Endodermal cell (in vitro differentiated cells): ENCODE results near the gene CKS2. TPM values are rescaled to one million over a fixed set of nuclear protein-coding genes. Genes with fewer than 3 reads are reported as not detected.
"Not testable (repeated sequence)": the region's sequence is repeated elsewhere in the genome, so short reads cannot be mapped to it uniquely, and the experiment has no call there.

Experiments
- DNase-seq: peaks from one replicate; pipeline ENCODE4 v3.0.0-alpha.2; 2017
- H3K27ac ChIP-seq: 2 replicates; pipeline ENCODE4 v1.5.1; 2013; ENCODE audit warnings: mild to moderate bottlenecking, low read depth, low read length, moderate library complexity
- H3K27me3 ChIP-seq: 2 replicates; pipeline ENCODE4 v1.6.1; 2013; ENCODE audit warnings: mild to moderate bottlenecking, low read length, moderate library complexity; ENCODE audit not compliant: insufficient read depth, control insufficient read depth, poor library complexity, severe bottlenecking
- H3K36me3 ChIP-seq: 2 replicates; pipeline ENCODE4 v1.7.0; 2013; ENCODE audit warnings: mild to moderate bottlenecking, low read length, moderate library complexity; ENCODE audit not compliant: control insufficient read depth, insufficient read depth
- H3K4me1 ChIP-seq: one replicate; pipeline ENCODE4 v1.7.0; 2013; ENCODE audit warnings: low read length; ENCODE audit not compliant: control insufficient read depth, insufficient read depth
- H3K4me3 ChIP-seq: 2 replicates; pipeline ENCODE4 v1.5.1; 2013; ENCODE audit warnings: mild to moderate bottlenecking, low read length, moderate library complexity
- H3K9ac ChIP-seq: 2 replicates; pipeline ENCODE4 v1.6.1; 2013; ENCODE audit warnings: mild to moderate bottlenecking, low read length, moderate library complexity; ENCODE audit not compliant: poor library complexity, severe bottlenecking; ENCODE audit errors: extremely low read depth
- H3K9me3 ChIP-seq: 2 replicates; pipeline ENCODE4 v1.6.1; 2013; ENCODE audit warnings: mild to moderate bottlenecking, low read length, moderate library complexity; ENCODE audit not compliant: control insufficient read depth
- H3K27ac Mint-ChIP-seq: 2 replicates; pipeline ENCODE4 v1.8.0; 2020; ENCODE audit warnings: mixed read lengths
- H3K27me3 Mint-ChIP-seq: 2 replicates; pipeline ENCODE4 v1.8.0; 2021; ENCODE audit warnings: mild to moderate bottlenecking, mixed read lengths; ENCODE audit not compliant: insufficient read depth
- H3K36me3 Mint-ChIP-seq: 2 replicates; pipeline ENCODE4 v1.8.0; 2020; ENCODE audit warnings: low read depth, mixed read lengths
- H3K4me1 Mint-ChIP-seq: 2 replicates; pipeline ENCODE4 v1.8.0; 2020; ENCODE audit warnings: mixed read lengths
- H3K4me3 Mint-ChIP-seq: 2 replicates; pipeline ENCODE4 v1.8.0; 2020; ENCODE audit warnings: mild to moderate bottlenecking, moderate library complexity, mixed read lengths
- H3K9me3 Mint-ChIP-seq: 2 replicates; pipeline ENCODE4 v1.8.0; 2020; ENCODE audit warnings: mild to moderate bottlenecking, mixed read lengths
- WGBS, 2 experiments: methylation state at CpG; one replicate each; pipeline versions ENCODE4 v1.1.5 to v1.1.7; 2013; ENCODE audit warnings: missing lambda C conversion rate in 2 of 2, mixed read lengths in 1 of 2; ENCODE audit not compliant: insufficient coverage in 1 of 2, insufficient read length in 1 of 2; 5-methylcytosine and 5-hydroxymethylcytosine counted together
- total RNA-seq, 2 donors: library from RNA; stranded (reverse); fragmentation: NEBNext Ultra II Directional in 1 of 2; extraction: Animal tissue kit (Norgen Biotek cat#: 25700) in 1 of 2; gene quantifications; 2 replicates in 1 of 2; 3 replicates in 1 of 2; pipeline ENCODE4 v1.2.1, GENCODE V29; 2021
- TF ChIP-seq, protein P1 (sequence below): fragments of 200-600 bp; sonication (generic); conservative IDR thresholded peaks from 2 replicates; pipeline ENCODE4 v1.5.0; 2021; ENCODE audit warnings: antibody characterized with exemption, mild to moderate bottlenecking

The CKS2 gene
- total RNA-seq, 2 donors from 2014 or later: 163 to 209 TPM

DNA sequence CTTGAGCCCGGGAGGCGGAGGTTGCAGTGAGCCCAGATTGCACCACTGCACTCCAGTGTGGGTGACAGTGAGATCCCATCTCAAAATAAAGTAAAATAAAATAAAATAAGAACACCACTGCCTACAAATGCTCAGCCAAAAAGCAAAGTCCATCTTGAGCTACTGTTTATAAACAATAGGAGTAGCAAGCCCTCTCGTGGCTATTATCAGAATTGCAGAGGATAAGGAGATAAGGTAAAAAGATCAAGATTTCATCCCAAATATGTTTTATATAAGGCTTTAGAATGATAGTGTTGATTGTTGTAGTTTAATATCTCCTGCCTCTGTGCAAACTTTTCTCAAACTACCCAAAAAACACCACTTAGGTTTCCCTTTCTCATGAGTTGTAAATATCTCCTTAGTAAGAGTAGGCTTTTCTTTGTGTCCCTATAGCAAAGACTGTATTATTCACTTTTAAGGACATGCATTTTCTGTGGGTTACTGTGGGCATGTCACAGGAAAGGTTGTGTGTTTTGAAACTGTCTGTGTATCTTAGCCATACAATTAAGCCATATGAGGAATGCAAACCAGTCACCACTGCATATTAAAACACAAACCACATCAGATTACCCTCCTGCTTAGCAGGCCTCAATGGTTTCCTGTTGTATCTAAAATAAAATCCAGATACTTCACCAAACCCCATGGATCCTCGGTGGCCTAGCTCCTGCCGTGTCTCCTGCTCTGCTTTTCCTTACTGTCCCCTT lies 31.8 kb upstream of the CKS2 start:
- Histone ChIP-seq H3K4me1 (no peaks in the 10 kb centered on the region), H3K4me3 (no peak overlapping the region), H3K9ac (no peak overlapping the region), H3K9me3 (peaks cover 29% of the 10 kb centered on the region), H3K36me3 (no peaks in the 10 kb centered on the region), H3K27ac (no peak overlapping the region), H3K27me3 (no peaks in the 10 kb centered on the region)
- Mint-ChIP-seq H3K27me3 (no peaks in the 10 kb centered on the region), H3K4me1 (no peaks in the 10 kb centered on the region), H3K4me3 (no peak overlapping the region), H3K27ac (no peak overlapping the region), H3K36me3 (peaks cover 20% of the 10 kb centered on the region), H3K9me3 (peaks cover 42% of the 10 kb centered on the region)
- WGBS, 2 experiments: 73 to 92% methylated on average over 2 to 5 of the region's 5 CpGs
- no peak for DNase-seq
- TF ChIP-seq, protein P1, sequence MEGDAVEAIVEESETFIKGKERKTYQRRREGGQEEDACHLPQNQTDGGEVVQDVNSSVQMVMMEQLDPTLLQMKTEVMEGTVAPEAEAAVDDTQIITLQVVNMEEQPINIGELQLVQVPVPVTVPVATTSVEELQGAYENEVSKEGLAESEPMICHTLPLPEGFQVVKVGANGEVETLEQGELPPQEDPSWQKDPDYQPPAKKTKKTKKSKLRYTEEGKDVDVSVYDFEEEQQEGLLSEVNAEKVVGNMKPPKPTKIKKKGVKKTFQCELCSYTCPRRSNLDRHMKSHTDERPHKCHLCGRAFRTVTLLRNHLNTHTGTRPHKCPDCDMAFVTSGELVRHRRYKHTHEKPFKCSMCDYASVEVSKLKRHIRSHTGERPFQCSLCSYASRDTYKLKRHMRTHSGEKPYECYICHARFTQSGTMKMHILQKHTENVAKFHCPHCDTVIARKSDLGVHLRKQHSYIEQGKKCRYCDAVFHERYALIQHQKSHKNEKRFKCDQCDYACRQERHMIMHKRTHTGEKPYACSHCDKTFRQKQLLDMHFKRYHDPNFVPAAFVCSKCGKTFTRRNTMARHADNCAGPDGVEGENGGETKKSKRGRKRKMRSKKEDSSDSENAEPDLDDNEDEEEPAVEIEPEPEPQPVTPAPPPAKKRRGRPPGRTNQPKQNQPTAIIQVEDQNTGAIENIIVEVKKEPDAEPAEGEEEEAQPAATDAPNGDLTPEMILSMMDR: peak; percentile 89

DNA sequence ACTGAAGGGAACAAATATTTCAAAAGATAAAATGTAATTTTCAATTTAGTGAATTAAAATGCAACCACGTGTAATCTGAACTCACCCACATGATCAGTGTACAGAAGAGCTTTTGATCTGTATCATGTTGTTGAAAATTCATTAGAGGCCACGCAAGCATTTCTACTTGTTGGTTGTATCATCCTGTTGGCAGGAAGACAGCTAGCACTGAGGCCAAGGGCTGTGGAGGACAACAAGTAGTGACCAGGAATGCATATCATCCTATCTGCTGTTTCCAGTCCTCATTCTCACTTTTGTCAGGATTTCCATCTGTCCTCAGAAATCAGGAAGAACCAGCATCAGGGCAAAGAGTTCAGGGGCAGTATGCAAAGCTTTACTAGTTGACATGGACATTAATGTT lies 29.9 kb upstream of the CKS2 start:
- H3K9me3 Mint-ChIP-seq: peaks cover 22% of the 10 kb centered on the region
- peaks cover 4% of the 10 kb centered on the region for H3K4me1 Mint-ChIP-seq
- TF ChIP-seq, protein P1: no peak
- no peaks in the 10 kb centered on the region for H3K27me3 Mint-ChIP-seq
- no peak overlapping the region for H3K27ac Mint-ChIP-seq
- H3K27ac ChIP-seq: no peak overlapping the region
- peaks cover 13% of the 10 kb centered on the region for H3K9me3 ChIP-seq
- peaks cover 14% of the 10 kb centered on the region for H3K36me3 Mint-ChIP-seq
- H3K4me3 ChIP-seq: no peak overlapping the region
- no peaks in the 10 kb centered on the region for H3K4me1 ChIP-seq
- DNase-seq: no peak
- no peaks in the 10 kb centered on the region for H3K36me3 ChIP-seq
- no peak overlapping the region for H3K4me3 Mint-ChIP-seq
- 93% methylated on average over 2 of the region's 2 CpGs; no CpG with 5 or more reads in 1 of the 2 experiments for WGBS, 2 experiments
- no peak overlapping the region for H3K9ac ChIP-seq
- H3K27me3 ChIP-seq: no peaks in the 10 kb centered on the region

DNA sequence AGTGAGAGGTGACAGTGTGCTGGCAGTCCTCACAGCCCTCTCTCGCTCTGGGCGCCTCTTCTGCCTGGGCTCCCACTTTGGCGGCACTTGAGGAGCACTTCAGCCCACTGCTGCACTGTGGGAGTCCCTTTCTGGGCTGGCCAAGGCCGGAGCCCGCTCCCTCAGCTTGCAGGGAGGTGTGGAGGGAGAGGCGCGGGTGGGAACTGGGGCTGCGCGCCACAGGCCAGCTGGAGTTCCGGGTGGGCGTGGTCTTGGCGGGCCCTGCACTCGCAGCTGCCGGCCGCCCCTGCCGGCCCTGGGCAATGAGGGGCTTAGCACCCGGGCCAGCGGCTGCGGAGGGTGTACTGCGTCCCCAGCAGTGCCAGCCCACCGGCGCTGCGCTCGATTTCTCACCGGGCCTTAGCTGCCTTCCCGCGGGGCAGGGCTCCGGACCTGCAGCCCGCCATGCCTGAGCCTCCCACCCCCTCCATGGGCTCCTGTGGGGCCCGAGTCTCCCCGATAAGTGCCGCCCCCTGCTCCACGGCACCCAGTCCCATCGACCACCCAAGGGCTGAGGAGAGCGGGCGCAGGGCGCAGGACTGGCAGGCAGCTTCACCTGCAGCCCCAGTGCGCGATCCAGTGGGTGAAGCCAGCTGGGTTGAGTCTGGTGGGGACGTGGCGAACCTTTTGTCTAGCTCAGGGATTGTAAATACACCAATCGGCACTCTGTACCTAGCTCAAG lies 28.6 kb upstream of the CKS2 start:
- H3K4me1 Mint-ChIP-seq, DNase-seq, H3K27me3 ChIP-seq, H3K27ac Mint-ChIP-seq, H3K4me3 Mint-ChIP-seq, H3K36me3 ChIP-seq, H3K27me3 Mint-ChIP-seq, H3K9ac ChIP-seq, H3K27ac ChIP-seq, H3K4me3 ChIP-seq, H3K36me3 Mint-ChIP-seq, H3K4me1 ChIP-seq: not testable (repeated sequence)
- WGBS, 2 experiments: 97 to 98% methylated on average over 16 to 42 of the region's 42 CpGs
- peaks cover 12% of the 10 kb centered on the region for H3K9me3 ChIP-seq
- H3K9me3 Mint-ChIP-seq: peaks cover 14% of the 10 kb centered on the region
